WI38 (cell line): ENCODE measurements around the gene EIF4E2.

Experiments used
- H3K4me3 ChIP-seq: 2 replicates; pipeline ENCODE4 v1.5.1; 2011; ENCODE audit warnings: low read depth, mild to moderate bottlenecking, control low read depth, low read length
- TF ChIP-seq, protein P1 (sequence below): IDR thresholded peaks from 2 replicates; pipeline ENCODE4 v1.5.1; 2012; ENCODE audit warnings: low read depth, mild to moderate bottlenecking, control low read depth, low read length

EIF4E2 gene

GRCh38 chr2:232588680-232589585 is 38.4 kb downstream of the EIF4E2 start:
- no peak overlapping the region for H3K4me3 ChIP-seq
- TF ChIP-seq, protein P1, sequence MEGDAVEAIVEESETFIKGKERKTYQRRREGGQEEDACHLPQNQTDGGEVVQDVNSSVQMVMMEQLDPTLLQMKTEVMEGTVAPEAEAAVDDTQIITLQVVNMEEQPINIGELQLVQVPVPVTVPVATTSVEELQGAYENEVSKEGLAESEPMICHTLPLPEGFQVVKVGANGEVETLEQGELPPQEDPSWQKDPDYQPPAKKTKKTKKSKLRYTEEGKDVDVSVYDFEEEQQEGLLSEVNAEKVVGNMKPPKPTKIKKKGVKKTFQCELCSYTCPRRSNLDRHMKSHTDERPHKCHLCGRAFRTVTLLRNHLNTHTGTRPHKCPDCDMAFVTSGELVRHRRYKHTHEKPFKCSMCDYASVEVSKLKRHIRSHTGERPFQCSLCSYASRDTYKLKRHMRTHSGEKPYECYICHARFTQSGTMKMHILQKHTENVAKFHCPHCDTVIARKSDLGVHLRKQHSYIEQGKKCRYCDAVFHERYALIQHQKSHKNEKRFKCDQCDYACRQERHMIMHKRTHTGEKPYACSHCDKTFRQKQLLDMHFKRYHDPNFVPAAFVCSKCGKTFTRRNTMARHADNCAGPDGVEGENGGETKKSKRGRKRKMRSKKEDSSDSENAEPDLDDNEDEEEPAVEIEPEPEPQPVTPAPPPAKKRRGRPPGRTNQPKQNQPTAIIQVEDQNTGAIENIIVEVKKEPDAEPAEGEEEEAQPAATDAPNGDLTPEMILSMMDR, result no peak

DNA sequence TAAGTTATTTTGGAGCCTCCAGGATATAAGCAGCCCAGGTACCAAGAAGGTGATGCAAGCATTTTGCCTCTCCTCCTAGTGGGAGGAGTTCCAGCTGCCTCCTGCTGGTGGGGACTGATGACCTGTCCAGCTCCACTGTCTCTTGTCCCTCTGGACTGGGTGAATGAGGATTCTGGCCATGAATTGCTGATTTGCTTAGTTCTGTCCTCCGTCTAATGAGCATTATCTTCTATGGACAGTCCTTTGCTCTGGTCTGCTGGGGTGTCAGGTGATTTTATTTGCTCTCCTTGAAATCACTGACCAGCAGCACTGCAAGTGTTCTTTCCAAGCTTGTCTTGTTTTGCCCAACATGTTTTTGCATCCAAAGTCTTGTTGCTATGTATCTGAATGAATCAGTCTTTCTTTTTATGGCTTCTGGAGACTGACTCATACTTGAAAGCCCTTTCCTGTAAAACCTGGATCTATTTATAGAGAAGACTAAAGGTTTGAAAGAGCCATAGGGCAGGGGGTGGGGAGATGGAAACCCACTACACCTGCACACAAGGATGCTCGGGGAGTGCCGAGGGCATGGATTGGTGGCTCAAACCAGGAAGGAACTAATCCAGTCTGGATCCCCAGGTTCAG is 42.4 kb downstream of the EIF4E2 start:
- TF ChIP-seq, protein P1, result no peak
- no peak overlapping the region for H3K4me3 ChIP-seq

- TF ChIP-seq, protein P1, result no peak
- no peak overlapping the region for H3K4me3 ChIP-seq
These were observed 43.5 kb downstream of the EIF4E2 start for GRCh38 chr2:232593982-232594381.

GRCh38 chr2:232597362-232598079 is 47.0 kb downstream of the EIF4E2 start:
- no peak overlapping the region for H3K4me3 ChIP-seq
- TF ChIP-seq, protein P1, result no peak

DNA sequence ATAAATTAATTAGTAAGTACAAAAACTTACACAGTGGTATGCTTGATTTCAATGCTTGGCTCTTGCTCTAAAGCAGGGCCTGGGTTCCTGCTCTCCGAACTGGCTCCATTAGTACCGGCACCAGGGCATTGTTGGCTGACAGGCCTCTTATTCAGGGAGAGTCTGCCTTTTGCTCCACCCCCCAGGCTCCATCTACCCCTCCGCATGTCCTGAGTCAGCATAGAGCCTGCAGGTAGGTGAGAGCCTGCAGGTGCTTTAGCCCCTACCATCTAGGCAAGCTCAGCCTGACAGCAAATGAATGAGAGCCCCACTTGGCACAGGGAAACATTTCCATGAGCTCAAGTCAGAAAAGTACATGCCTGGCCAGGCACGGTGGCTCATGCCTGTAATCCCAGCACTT is 47.8 kb downstream of the EIF4E2 start:
- TF ChIP-seq, protein P1, result no peak
- no peak overlapping the region for H3K4me3 ChIP-seq

GRCh38 chr2:232600053-232600773 is 49.7 kb downstream of the EIF4E2 start:
- TF ChIP-seq, protein P1, result no peak
- no peak overlapping the region for H3K4me3 ChIP-seq
